ENCODE results near the gene TMEM143. TPM values are rescaled to one million over a fixed set of nuclear protein-coding genes. Genes with fewer than 3 reads are reported as not detected.
"Not testable (repeated sequence)": the region's sequence is repeated elsewhere in the genome, so short reads cannot be mapped to it uniquely, and the experiment has no call there.

TMEM143 gene
- total and polyA plus RNA-seq, 4 donors = 3.5 to 14.7 (median 8.4) TPM

DNA sequence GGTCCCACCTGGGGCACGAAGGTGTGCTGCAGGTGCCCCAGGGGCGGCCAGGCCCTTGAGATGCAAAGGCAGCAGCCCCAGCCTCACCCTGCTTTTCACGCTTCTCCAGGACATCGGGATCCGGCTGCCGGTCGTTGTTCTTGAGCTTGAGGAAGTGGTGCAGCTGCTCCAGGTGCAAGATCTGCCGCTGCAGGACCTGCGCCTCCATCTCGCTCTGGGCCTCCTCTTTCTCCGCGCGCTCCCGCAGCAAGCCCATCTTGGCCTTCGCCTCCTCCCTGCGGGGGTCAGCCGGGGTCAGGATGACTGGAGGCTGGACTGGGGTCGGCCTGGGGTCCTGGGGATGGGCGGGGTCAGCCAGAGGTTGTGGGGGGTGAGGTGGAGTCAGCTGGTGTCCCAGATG is 59.9 kb downstream of the TMEM143 start:
- H3K36me3 ChIP-seq (ENCODE audit: control insufficient read depth, insufficient read depth, low read length) = peaks cover 17% of the 10 kb centered on the region
- 81% methylated on average over 11 of the region's 19 CpGs for WGBS (ENCODE audit: insufficient coverage)
- no peak for DNase-seq (ENCODE audit: low read depth in 4 of 6, low spot score in 6 of 6)
- H3K27ac ChIP-seq (ENCODE audit: low read depth, low read length) = no peak overlapping the region
- no peaks in the 10 kb centered on the region for H3K9me3 ChIP-seq (ENCODE audit: control insufficient read depth, insufficient read depth, low read length)
- H3K4me1 ChIP-seq (ENCODE audit: control insufficient read depth, insufficient read depth, low read length) = peaks cover 7% of the 10 kb centered on the region
- H3K4me3 ChIP-seq (ENCODE audit: low read depth, low read length) = no peak overlapping the region
- no peaks in the 10 kb centered on the region for H3K27me3 ChIP-seq (ENCODE audit: control insufficient read depth, insufficient read depth, low read length)

GRCh38 chr19:48303367-48303766 is 60.4 kb downstream of the TMEM143 start:
- H3K4me1 ChIP-seq (ENCODE audit: control insufficient read depth, insufficient read depth, low read length) = peaks cover 2% of the 10 kb centered on the region
- no peaks in the 10 kb centered on the region for H3K9me3 ChIP-seq (ENCODE audit: control insufficient read depth, insufficient read depth, low read length)
- H3K27me3 ChIP-seq (ENCODE audit: control insufficient read depth, insufficient read depth, low read length) = no peaks in the 10 kb centered on the region
- no peak overlapping the region for H3K4me3 ChIP-seq (ENCODE audit: low read depth, low read length)
- DNase-seq (ENCODE audit: low read depth in 4 of 6, low spot score in 6 of 6) = no peak
- WGBS (ENCODE audit: insufficient coverage) = 77% methylated on average over 6 of the region's 13 CpGs
- no peak overlapping the region for H3K27ac ChIP-seq (ENCODE audit: low read depth, low read length)
- peaks cover 16% of the 10 kb centered on the region for H3K36me3 ChIP-seq (ENCODE audit: control insufficient read depth, insufficient read depth, low read length)

DNA sequence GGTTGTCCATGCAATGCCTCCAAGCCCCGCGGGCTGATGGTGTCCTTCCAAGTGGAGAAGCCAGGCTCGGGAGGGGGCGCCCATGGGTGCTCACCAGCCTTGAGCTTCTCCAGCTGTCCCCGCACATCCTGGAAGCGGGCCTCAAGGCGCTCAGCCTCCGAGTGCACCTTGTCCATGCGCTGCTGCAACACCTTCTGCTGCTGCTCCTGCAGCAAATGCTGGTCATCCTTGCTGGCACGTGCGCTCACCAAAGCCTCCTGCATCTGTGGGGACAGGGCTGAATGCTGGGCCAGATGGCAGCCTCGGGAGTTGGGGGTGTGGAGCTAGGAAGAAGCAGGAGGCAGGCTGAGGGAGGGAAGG is 61.2 kb downstream of the TMEM143 start:
- Histone ChIP-seq H3K4me1 (ENCODE audit: control insufficient read depth, insufficient read depth, low read length) (no peaks in the 10 kb centered on the region), H3K4me3 (ENCODE audit: low read depth, low read length) (no peak overlapping the region), H3K9me3 (ENCODE audit: control insufficient read depth, insufficient read depth, low read length) (no peaks in the 10 kb centered on the region), H3K36me3 (ENCODE audit: control insufficient read depth, insufficient read depth, low read length) (peaks cover 24% of the 10 kb centered on the region), H3K27me3 (ENCODE audit: control insufficient read depth, insufficient read depth, low read length) (no peaks in the 10 kb centered on the region), H3K27ac (ENCODE audit: low read depth, low read length) (no peak overlapping the region)
- WGBS (ENCODE audit: insufficient coverage) = 91% methylated on average over 12 of the region's 12 CpGs
- no peak for DNase-seq (ENCODE audit: low read depth in 4 of 6, low spot score in 6 of 6)

DNA sequence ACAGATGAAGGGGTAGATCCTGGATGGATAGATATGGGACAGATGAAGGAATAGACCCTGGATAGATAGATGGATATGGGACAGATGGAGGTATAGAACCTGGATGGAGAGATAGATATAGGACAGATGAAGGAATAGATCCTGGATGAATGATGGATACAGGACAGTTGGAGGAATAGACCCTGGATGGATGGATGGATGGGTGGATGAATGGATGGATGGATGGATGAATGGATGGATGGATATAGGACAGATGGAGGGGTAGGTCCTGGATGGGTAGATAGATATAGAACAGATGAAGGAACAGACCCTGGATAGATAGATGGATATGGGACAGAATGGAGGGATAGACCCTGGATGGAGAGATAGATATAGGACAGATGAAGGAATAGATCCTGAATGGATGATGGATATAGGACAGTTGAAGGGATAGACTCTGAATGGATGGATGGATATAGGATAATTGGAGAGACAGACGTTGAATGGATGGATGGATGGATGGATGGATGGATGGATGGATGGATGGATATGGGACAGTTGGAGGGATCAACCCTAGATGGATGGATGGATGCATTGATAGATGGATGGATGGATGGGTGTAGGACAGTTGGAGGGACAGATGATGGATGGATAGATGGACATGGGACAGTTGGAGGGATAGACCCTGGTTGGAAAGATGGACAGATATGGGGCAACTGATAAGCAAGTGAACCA is 61.7 kb downstream of the TMEM143 start:
- Histone ChIP-seq H3K4me3 (ENCODE audit: low read depth, low read length) (no peak overlapping the region), H3K27ac (ENCODE audit: low read depth, low read length) (no peak overlapping the region), H3K27me3 (ENCODE audit: control insufficient read depth, insufficient read depth, low read length) (no peaks in the 10 kb centered on the region), H3K9me3 (ENCODE audit: control insufficient read depth, insufficient read depth, low read length) (no peaks in the 10 kb centered on the region), H3K4me1 (ENCODE audit: control insufficient read depth, insufficient read depth, low read length) (no peaks in the 10 kb centered on the region), H3K36me3 (ENCODE audit: control insufficient read depth, insufficient read depth, low read length) (peaks cover 29% of the 10 kb centered on the region)
- no peak for DNase-seq (ENCODE audit: low read depth in 4 of 6, low spot score in 6 of 6)
- 90% methylated on average over 1 of the region's 1 CpG for WGBS (ENCODE audit: insufficient coverage)

- peaks cover 24% of the 10 kb centered on the region for H3K36me3 ChIP-seq (ENCODE audit: control insufficient read depth, insufficient read depth, low read length)
- no peak overlapping the region for H3K4me3 ChIP-seq (ENCODE audit: low read depth, low read length)
- no peak for DNase-seq (ENCODE audit: low read depth in 4 of 6, low spot score in 6 of 6)
- H3K27me3 ChIP-seq (ENCODE audit: control insufficient read depth, insufficient read depth, low read length) = no peaks in the 10 kb centered on the region
- whole genome bisulfite sequencing (ENCODE audit: insufficient coverage) = 92% methylated on average over 16 of the region's 16 CpGs
- H3K4me1 ChIP-seq (ENCODE audit: control insufficient read depth, insufficient read depth, low read length) = no peaks in the 10 kb centered on the region
- H3K27ac ChIP-seq (ENCODE audit: low read depth, low read length) = no peak overlapping the region
- no peaks in the 10 kb centered on the region for H3K9me3 ChIP-seq (ENCODE audit: control insufficient read depth, insufficient read depth, low read length)
These were observed 65.8 kb downstream of the TMEM143 start for GRCh38 chr19:48297975-48298374.

GRCh38 chr19:48296963-48297734 is 66.6 kb downstream of the TMEM143 start:
- H3K9me3 ChIP-seq (ENCODE audit: control insufficient read depth, insufficient read depth, low read length) = no peaks in the 10 kb centered on the region
- 89% methylated on average over 39 of the region's 42 CpGs for WGBS (ENCODE audit: insufficient coverage)
- H3K27ac ChIP-seq (ENCODE audit: low read depth, low read length) = no peak overlapping the region
- no peak for DNase-seq (ENCODE audit: low read depth in 4 of 6, low spot score in 6 of 6)
- H3K27me3 ChIP-seq (ENCODE audit: control insufficient read depth, insufficient read depth, low read length) = no peaks in the 10 kb centered on the region
- H3K4me3 ChIP-seq (ENCODE audit: low read depth, low read length) = no peak overlapping the region
- H3K4me1 ChIP-seq (ENCODE audit: control insufficient read depth, insufficient read depth, low read length) = no peaks in the 10 kb centered on the region
- peaks cover 19% of the 10 kb centered on the region for H3K36me3 ChIP-seq (ENCODE audit: control insufficient read depth, insufficient read depth, low read length)

DNA sequence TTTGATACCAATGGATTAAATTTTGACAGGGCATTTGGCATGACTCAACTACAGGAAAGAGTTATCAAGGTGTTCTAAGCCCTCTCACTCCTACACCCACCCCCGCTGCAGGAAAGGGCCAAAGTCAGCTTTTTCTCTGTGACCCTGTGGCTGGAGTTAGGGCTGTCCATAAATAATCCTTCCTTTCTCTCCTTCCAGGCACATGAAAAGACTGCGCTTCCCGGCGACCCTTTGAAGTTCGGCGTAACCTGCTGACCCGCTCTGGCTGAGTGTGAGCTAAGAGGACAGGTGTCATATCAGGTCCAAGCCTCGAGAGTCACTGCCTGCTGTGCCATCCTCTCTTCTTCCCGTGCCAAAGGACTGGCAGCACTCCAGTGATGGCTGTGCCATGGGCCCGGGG is 68.3 kb downstream of the TMEM143 start:
- Histone ChIP-seq H3K27me3 (ENCODE audit: control insufficient read depth, insufficient read depth, low read length) (no peaks in the 10 kb centered on the region), H3K36me3 (ENCODE audit: control insufficient read depth, insufficient read depth, low read length) (peaks cover 19% of the 10 kb centered on the region), H3K4me3 (ENCODE audit: low read depth, low read length) (no peak overlapping the region), H3K4me1 (ENCODE audit: control insufficient read depth, insufficient read depth, low read length) (peaks cover 13% of the 10 kb centered on the region), H3K9me3 (ENCODE audit: control insufficient read depth, insufficient read depth, low read length) (no peaks in the 10 kb centered on the region), H3K27ac (ENCODE audit: low read depth, low read length) (no peak overlapping the region)
- 60% methylated on average over 7 of the region's 10 CpGs for WGBS (ENCODE audit: insufficient coverage)
- no peak for DNase-seq (ENCODE audit: low read depth in 4 of 6, low spot score in 6 of 6)

DNA sequence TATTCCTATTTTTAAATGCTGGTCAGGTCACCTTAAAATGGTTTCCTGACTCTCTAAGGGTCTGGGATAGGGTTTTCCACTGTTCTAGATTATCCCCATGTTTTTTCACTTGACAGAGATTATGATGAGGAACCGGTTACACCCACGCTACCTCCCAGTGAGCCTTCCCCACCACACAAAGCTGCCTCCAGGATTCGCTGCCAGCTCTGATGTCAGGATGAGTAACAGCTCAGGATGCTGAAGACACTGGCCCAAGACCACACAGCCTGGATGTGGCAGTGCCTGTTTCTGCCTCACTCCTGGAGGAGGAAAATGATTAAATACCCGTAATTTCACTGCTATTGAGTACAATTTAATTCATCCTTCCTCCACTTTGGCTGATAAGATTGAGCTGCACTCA is 70.9 kb downstream of the TMEM143 start:
- Histone ChIP-seq H3K36me3 (ENCODE audit: control insufficient read depth, insufficient read depth, low read length) (peaks cover 11% of the 10 kb centered on the region), H3K9me3 (ENCODE audit: control insufficient read depth, insufficient read depth, low read length) (no peaks in the 10 kb centered on the region), H3K4me1 (ENCODE audit: control insufficient read depth, insufficient read depth, low read length) (peaks cover 17% of the 10 kb centered on the region), H3K4me3 (ENCODE audit: low read depth, low read length) (no peak overlapping the region), H3K27ac (ENCODE audit: low read depth, low read length) (no peak overlapping the region), H3K27me3 (ENCODE audit: control insufficient read depth, insufficient read depth, low read length) (no peaks in the 10 kb centered on the region)
- no peak for DNase-seq (ENCODE audit: low read depth in 4 of 6, low spot score in 6 of 6)
- 80% methylated on average over 1 of the region's 4 CpGs for WGBS (ENCODE audit: insufficient coverage)

DNA sequence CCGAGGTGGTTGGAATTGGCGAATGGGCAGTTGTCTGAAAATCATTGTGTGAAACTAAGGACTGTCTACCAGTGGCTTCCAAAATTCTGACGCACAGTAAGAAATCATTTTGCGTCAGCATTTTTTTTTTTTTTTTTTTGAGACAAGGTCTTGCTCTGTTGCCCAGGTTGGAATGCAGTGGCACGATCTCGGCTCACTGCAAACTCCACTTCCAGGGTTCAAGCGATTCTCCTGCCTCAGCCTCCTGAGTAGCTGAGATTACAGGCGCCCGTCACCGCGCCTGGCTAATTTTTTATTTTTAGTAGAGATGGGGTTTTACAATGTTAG is 72.3 kb downstream of the TMEM143 start:
- not testable (repeated sequence) for DNase-seq (ENCODE audit: low read depth in 4 of 6, low spot score in 6 of 6); H3K27me3 ChIP-seq (ENCODE audit: control insufficient read depth, insufficient read depth, low read length); H3K9me3 ChIP-seq (ENCODE audit: control insufficient read depth, insufficient read depth, low read length); H3K27ac ChIP-seq (ENCODE audit: low read depth, low read length); H3K36me3 ChIP-seq (ENCODE audit: control insufficient read depth, insufficient read depth, low read length)
- WGBS (ENCODE audit: insufficient coverage) = 37% methylated on average over 7 of the region's 11 CpGs
- Histone ChIP-seq H3K4me3 (ENCODE audit: low read depth, low read length) (peak overlapping the region; percentile 56), H3K4me1 (ENCODE audit: control insufficient read depth, insufficient read depth, low read length) (peaks cover 17% of the 10 kb centered on the region)

Data from spinal cord (tissue), 10 donors.